Breast epithelium (tissue), 4 donors: Measurements from ENCODE around the gene CFI. TPM values are rescaled to one million over a fixed set of nuclear protein-coding genes. Genes with fewer than 3 reads are reported as not detected.
A peak's percentile ranks its signal among the peaks of the same experiment; 100 is the strongest.

ENCODE experiments used
- DNase-seq, 2 donors: peaks; one replicate each; pipeline ENCODE4 v3.0.0-alpha.2; 2019; ENCODE audit warnings: low spot score in 2 of 2
- H3K27ac ChIP-seq, 2 donors: fragments of 200-600 bp; sonication (generic) in 1 of 2; one replicate each; pipeline ENCODE4 v1.5.1; 2016 to 2019; ENCODE audit warnings: mild to moderate bottlenecking in 1 of 2
- H3K27me3 ChIP-seq, 2 donors: fragments of 200-600 bp; sonication (generic) in 1 of 2; one replicate each; pipeline versions ENCODE4 v1.5.1 to v1.6.0; 2017 to 2019; ENCODE audit warnings: control low read depth in 1 of 2, mild to moderate bottlenecking in 1 of 2
- H3K36me3 ChIP-seq: fragments of 200-600 bp; one replicate; pipeline ENCODE4 v1.5.1; 2019
- H3K4me1 ChIP-seq, 2 donors: fragments of 200-600 bp; sonication (generic); one replicate each; pipeline ENCODE4 v1.5.1; 2016 to 2019; ENCODE audit warnings: control low read depth in 1 of 2
- H3K4me3 ChIP-seq, 3 donors: fragments of 200-600 bp; sonication (generic); 1 replicate in 2 of 3; 2 replicates in 1 of 3; pipeline ENCODE4 v1.5.1; 2016 to 2019; ENCODE audit warnings: mild to moderate bottlenecking in 3 of 3, moderate library complexity in 2 of 3
- H3K9me3 ChIP-seq, 2 donors: fragments of 200-600 bp; sonication (generic) in 1 of 2; one replicate each; pipeline ENCODE4 v1.5.1; 2016 to 2019; ENCODE audit warnings: control low read depth in 1 of 2
- POLR2A ChIP-seq: fragments of 450-650 bp; IDR thresholded peaks from one replicate; pipeline ENCODE4 v1.6.1; 2016; ENCODE audit warnings: antibody characterized with exemption, mild to moderate bottlenecking, moderate library complexity
- POLR2AphosphoS5 ChIP-seq, 3 donors: sonication (generic); formaldehyde crosslinking; IDR thresholded peaks; one replicate each; pipeline ENCODE4 v1.6.1; 2017; ENCODE audit warnings: antibody characterized with exemption in 3 of 3
- intact Hi-C: fragments of 100-400 bp; cut with DNase I; formaldehyde crosslinking; loops from one replicate; pipeline ENCODE4 v1.15.1; 2023; ENCODE audit warnings: low total_unique reads
- total RNA-seq, 3 donors: library from RNA; depleted of rRNA; stranded (reverse); fragments of >200 nt; gene quantifications; one replicate each; pipeline ENCODE4 v1.1.0, GENCODE V29; 2016
- TF ChIP-seq, protein P1 (sequence below), 3 donors: fragments of 450-650 bp; IDR thresholded peaks; one replicate each; pipeline ENCODE4 v1.5.1; 2016 to 2017; ENCODE audit warnings: antibody characterized with exemption in 3 of 3, mild to moderate bottlenecking in 3 of 3, moderate library complexity in 3 of 3

CFI gene
- total RNA-seq, 3 donors from 2014 or later: 15.8 to 56.5 (median 32.1) TPM

DNA sequence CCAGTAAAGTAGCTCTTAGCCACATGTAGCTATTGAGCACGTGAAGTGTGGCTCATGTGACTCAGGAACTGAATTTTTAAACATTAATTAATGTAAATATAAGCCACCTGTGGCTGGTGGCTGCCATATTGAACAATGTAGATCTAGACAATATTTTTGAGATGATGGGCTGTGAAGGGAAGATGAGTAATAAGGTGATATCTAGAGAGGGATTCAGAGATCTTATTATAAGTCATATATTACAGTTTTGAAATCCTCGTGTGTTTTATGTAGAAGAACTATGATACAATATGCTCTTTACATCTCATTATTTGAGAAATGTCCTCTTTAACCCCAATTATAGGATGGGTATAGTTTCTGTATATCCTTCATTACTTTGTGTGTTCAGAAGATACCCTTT is 19.4 kb upstream of the CFI start:
- Histone ChIP-seq H3K9me3 (no peaks in the 10 kb centered on the region), H3K27ac (peak overlapping the region; percentile 5 to 56), H3K4me1 (peaks cover 0 to 12% of the 10 kb centered on the region in 2 donors), H3K36me3 (peaks cover 3% of the 10 kb centered on the region), H3K4me3 (no peak overlapping the region), H3K27me3 (no peaks in the 10 kb centered on the region)
- DNase-seq: no peak
- intact Hi-C loops: no loop called here
- TF ChIP-seq POLR2AphosphoS5 (IDR thresholded peaks at IDR 0.05): no peak
- TF ChIP-seq, protein P1, sequence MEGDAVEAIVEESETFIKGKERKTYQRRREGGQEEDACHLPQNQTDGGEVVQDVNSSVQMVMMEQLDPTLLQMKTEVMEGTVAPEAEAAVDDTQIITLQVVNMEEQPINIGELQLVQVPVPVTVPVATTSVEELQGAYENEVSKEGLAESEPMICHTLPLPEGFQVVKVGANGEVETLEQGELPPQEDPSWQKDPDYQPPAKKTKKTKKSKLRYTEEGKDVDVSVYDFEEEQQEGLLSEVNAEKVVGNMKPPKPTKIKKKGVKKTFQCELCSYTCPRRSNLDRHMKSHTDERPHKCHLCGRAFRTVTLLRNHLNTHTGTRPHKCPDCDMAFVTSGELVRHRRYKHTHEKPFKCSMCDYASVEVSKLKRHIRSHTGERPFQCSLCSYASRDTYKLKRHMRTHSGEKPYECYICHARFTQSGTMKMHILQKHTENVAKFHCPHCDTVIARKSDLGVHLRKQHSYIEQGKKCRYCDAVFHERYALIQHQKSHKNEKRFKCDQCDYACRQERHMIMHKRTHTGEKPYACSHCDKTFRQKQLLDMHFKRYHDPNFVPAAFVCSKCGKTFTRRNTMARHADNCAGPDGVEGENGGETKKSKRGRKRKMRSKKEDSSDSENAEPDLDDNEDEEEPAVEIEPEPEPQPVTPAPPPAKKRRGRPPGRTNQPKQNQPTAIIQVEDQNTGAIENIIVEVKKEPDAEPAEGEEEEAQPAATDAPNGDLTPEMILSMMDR (IDR thresholded peaks at IDR 0.05): no peak
- no peak for TF ChIP-seq POLR2A

DNA sequence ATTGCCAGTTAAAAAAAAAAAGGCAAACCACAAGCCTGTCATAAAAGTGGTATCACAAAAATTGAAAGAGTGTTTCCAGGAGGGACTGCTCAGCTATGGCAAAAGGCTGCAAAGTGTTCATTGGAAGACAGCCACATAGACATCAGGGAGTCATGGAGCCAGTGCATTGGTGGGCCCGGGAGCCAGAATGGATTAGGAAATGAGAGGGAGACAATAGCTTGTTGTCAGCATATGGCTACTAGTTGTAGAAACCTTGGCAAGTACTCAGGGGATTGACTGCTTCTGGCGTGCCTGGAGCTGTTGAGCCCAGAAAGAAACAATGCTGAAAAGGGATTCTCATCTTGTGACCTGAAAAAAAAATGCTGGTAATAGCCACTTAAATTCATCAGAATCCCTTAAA is 18.8 kb upstream of the CFI start:
- no peaks in the 10 kb centered on the region for H3K9me3 ChIP-seq
- intact Hi-C loops: no loop called here
- peak in 1 of 2 donors; percentile 50 for DNase-seq
- peaks cover 3% of the 10 kb centered on the region for H3K36me3 ChIP-seq
- H3K27ac ChIP-seq: peak overlapping the region; percentile 5 to 56
- H3K4me1 ChIP-seq: peaks cover 0 to 12% of the 10 kb centered on the region in 2 donors
- no peak overlapping the region for H3K4me3 ChIP-seq
- TF ChIP-seq POLR2A (no peak), POLR2AphosphoS5 (IDR thresholded peaks at IDR 0.05) (no peak)
- TF ChIP-seq, protein P1 (IDR thresholded peaks at IDR 0.05): no peak
- no peaks in the 10 kb centered on the region for H3K27me3 ChIP-seq

DNA sequence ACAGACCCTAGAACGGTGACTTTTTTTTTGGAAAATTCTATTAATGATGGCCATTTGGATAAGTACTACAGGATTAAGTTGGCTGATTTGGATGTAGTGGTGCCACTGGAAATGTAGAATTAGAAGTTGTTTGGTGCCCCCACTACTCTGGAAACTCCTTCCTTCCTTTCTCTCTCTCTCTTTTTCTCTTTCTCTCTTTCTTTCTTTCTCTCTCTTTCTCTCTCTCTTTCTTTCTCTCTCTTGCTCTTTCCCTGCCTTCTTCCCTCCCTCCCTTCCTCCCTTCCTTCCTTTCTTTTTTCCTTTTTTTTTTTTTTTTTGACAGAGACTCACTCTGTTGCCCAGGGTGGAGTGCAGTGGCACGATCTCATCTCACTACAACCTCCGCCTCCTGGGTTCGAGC is 16.5 kb upstream of the CFI start:
- H3K36me3 ChIP-seq: no peaks in the 10 kb centered on the region
- H3K4me1 ChIP-seq: peaks cover 0 to 12% of the 10 kb centered on the region in 2 donors
- no peak overlapping the region for H3K27ac ChIP-seq
- no peak for DNase-seq
- TF ChIP-seq POLR2A (no peak), POLR2AphosphoS5 (IDR thresholded peaks at IDR 0.05) (no peak)
- TF ChIP-seq, protein P1 (IDR thresholded peaks at IDR 0.05): no peak
- intact Hi-C loops: no loop called here
- no peaks in the 10 kb centered on the region for H3K9me3 ChIP-seq
- no peaks in the 10 kb centered on the region for H3K27me3 ChIP-seq
- H3K4me3 ChIP-seq: no peak overlapping the region

DNA sequence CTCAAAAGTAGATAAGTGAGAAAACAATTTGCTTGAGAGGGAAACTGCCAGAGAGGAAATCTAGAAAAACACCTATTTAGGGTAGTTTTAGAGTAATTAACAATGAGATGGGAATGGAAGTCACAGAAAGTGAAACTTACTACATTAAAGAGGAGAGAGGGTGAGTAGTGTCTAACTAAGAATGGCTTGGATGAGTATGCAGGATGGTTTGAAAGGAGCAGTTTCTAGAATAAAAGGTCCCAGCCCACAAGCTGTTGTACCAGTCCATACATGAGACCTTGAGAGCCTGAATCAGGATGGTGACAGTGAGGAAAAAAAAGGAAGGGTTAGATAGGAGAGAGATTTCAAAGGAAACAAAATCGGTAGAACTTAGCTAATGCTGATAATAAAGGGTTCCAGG is 15.1 kb upstream of the CFI start:
- Histone ChIP-seq H3K27me3 (no peaks in the 10 kb centered on the region), H3K4me1 (peaks cover 0 to 12% of the 10 kb centered on the region in 2 donors), H3K9me3 (no peaks in the 10 kb centered on the region), H3K36me3 (no peaks in the 10 kb centered on the region), H3K4me3 (peak overlapping the region in 1 of 3 donors; percentile 77), H3K27ac (peak overlapping the region in 1 of 2 donors; percentile 92)
- TF ChIP-seq, protein P1 (IDR thresholded peaks at IDR 0.05): no peak
- TF ChIP-seq POLR2AphosphoS5 (IDR thresholded peaks at IDR 0.05) (no peak), POLR2A (no peak)
- intact Hi-C loops: no loop called here
- DNase-seq: no peak

DNA sequence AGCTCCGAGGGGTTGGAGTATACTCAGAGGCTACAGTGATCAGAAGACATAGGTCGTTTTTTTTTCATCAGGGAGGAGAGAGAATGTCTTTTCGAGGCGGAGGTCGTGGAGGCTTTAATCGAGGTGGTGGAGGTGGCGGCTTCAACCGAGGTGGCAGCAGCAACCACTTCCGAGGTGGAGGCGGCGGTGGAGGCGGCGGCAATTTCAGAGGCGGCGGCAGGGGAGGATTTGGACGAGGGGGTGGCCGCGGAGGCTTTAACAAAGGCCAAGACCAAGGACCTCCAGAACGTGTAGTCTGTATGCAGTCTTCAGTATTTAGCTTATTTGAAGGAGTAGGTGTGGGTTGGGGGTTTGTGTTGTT is 14.3 kb upstream of the CFI start:
- no peaks in the 10 kb centered on the region for H3K9me3 ChIP-seq
- intact Hi-C loops: no loop called here
- H3K27ac ChIP-seq: peak overlapping the region; percentile 83 to 92
- no peak for TF ChIP-seq POLR2A
- TF ChIP-seq, protein P1 (IDR thresholded peaks at IDR 0.05): no peak
- TF ChIP-seq POLR2AphosphoS5 (IDR thresholded peaks at IDR 0.05): no peak
- peaks cover 0 to 12% of the 10 kb centered on the region in 2 donors for H3K4me1 ChIP-seq
- peak overlapping the region; percentile 70 to 84 (median 77) for H3K4me3 ChIP-seq
- DNase-seq: no peak
- no peaks in the 10 kb centered on the region for H3K36me3 ChIP-seq
- H3K27me3 ChIP-seq: no peaks in the 10 kb centered on the region
